Stimulated activated CD4-positive, alpha-beta T cell treated with anti-CD3 and anti-CD28 coated beads, Interleukin-1b, Interleukin-23, amount 100 ng/mL, for 24 hours (primary cell): Measurements from ENCODE around the gene EPC1.
"Not testable (repeated sequence)": the region's sequence is repeated elsewhere in the genome, so short reads cannot be mapped to it uniquely, and the experiment has no call there.

Source experiments
- DNase-seq, 4 experiments: peaks; one replicate each; pipeline ENCODE4 v3.0.0-alpha.2; 2020; ENCODE audit warnings: low read depth in 4 of 4, low spot score in 1 of 4

The EPC1 gene, protein sequence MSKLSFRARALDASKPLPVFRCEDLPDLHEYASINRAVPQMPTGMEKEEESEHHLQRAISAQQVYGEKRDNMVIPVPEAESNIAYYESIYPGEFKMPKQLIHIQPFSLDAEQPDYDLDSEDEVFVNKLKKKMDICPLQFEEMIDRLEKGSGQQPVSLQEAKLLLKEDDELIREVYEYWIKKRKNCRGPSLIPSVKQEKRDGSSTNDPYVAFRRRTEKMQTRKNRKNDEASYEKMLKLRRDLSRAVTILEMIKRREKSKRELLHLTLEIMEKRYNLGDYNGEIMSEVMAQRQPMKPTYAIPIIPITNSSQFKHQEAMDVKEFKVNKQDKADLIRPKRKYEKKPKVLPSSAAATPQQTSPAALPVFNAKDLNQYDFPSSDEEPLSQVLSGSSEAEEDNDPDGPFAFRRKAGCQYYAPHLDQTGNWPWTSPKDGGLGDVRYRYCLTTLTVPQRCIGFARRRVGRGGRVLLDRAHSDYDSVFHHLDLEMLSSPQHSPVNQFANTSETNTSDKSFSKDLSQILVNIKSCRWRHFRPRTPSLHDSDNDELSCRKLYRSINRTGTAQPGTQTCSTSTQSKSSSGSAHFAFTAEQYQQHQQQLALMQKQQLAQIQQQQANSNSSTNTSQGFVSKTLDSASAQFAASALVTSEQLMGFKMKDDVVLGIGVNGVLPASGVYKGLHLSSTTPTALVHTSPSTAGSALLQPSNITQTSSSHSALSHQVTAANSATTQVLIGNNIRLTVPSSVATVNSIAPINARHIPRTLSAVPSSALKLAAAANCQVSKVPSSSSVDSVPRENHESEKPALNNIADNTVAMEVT

DNA sequence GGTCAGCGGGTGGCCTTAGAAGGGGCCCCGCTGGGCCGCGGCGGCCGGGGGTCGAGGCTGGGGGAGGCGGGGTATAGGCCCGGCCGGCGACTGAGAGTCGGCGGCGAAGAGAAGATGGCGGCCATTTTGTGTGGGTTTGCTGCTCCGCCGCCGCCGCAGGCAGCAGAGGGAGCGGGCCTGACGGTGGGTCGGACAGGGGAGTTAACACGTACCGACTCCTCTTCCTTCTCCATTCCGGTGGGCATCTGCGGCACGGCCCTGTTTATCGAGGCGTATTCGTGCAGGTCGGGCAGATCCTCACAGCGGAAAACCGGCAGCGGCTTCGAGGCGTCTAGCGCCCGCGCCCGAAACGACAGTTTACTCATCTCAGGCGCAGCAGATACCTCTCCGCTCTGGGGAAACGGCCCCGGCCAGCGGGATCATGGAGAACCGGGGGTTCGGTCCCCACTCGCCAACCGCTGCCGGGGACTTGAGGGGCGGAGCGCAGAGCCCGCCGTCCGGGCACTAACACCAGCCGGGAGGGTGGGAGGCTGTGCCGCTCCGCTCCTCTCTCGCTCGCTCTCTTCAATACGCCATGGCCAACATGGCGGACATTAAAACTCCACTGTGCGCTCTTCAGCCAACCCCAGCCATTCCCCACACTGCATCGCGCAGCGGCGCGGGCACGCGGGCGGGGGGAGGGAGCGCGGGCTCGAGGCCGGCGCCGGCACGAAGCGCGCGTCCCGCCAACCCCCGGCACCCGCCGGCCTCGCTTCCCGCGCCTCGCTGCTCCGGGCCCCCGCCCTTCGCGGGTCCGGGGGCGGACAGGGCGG, at the start of gene EPC1:
Gene EPC1 (minus strand): TSS at position 608 of the 812 bp plus-strand sequence. CDS start 243 bp downstream, at position 365.
- DNase-seq = peak; percentile 56 to 75 (median 70)

DNA sequence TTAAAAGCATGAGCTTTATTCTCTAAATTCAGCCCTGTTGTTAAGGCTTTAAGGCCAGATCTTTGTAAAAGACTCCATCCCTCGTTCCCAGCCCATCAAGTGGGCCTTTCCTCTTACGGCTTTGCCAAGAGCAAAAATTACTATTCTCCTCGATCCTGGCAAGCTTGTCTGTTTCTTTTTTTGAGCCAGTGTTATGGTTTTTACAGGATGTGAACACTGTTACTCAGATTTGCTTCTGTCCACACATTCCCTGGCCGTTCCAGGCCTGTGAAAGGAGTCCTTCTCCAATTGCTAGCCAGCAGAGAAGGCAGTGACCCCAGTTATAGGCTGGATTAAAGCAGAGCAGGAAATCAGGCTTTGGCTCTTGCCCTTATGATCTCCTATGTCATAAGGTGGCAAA, 47.0 kb upstream of the EPC1 start:
- DNase-seq = no peak

DNA sequence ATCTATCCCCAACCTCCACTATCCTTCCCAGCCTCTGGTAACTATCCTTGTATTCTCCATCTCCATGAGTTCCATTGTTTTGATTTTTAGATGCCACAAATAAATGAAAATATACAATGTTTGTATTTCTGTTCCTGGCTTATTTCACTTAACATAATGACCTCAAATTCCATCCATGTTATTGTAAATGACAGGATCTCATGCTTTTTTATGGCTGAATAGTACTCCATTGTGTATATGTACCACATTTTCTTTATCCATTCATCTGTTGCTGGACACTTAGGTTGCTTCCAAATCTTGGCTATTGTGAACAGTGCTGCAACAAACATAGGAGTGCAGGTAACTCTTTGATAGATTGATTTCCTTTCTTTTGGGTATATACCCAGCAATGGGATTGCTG, 45.3 kb upstream of the EPC1 start:
- DNase-seq = not testable (repeated sequence)

DNA sequence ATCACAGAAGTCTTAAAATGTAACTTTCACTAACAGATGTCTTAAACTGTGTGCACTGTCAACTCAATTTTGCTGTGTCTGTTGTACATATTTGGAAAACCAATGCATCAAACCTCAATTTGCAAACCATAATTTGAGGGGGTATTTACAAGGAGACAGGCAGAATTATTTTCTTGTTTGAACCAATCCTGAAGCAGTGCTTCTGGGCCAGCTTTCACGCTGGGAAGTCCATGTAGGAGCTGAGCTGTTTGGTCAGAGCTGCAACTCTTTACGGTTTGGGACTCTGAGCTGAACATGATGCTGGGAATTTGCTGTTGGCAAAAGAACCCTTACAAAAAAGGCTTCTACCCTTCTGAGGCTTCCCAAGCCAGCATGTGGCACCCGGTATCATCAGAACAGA, 43.2 kb upstream of the EPC1 start:
- DNase-seq = no peak

DNA sequence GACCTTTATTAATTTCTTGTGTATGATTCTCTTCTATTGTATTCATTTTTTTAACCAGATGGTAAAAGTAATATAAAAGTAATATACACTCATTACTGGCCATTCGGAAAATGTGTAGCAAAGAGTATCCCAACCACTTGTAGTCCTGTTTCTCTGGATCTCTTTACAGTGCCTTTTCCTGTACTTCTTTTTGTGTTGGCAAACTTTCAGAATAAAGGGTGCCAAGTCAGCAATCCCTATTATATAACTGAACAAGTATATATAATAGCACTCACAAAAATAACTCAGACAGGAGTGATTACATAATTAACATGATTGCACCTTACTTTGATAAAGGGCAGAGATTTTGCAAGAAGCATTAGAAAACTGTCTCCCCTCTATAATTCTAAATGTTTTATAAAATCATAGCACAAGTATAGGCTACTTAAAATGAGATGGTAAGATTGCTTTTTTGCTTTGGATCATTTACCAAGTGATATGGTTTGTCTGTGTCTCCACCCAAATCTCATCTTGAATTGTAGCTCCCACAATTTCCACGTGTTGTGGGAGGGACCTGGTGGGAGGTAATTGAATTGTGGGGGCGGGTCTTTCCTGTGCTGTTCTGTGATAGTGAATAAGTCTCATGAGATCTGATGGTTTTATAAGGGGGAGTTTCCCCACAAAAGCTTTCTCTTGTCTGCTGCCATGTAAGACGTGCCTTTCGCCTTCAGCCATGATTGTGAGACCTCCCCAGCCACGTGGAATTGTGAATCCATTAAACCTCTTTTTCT, 41.5 kb upstream of the EPC1 start:
- DNase-seq = no peak

DNA sequence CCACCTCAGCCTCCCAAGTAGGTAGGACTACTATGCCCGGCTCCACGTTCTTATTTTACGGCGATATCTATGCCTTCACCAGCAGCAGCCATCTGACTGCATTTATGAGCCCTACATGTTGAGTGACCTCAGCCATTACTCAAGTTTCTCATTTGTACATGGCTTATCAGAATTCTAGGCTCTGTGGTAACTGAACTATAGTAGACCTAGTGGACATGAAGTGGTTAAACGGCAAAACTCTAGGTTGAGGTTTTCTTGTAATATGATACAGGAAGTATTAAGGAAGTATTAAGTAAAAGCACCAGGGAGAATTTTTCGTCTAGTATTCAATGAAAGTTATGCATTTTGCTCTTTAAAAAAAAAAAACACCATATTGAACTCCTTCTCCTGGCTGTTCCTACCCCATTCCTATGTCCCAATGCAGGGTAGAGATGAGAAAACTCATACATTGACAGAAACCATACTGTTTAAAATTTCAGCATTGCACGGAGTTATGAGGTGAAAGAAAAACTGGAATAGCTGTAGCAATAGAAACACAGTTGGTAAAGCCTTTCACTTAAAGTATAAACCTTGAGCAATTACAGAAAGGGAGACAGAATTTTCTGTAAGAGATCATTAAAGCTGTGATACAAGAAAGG, 39.8 kb upstream of the EPC1 start:
- no peak for DNase-seq

DNA sequence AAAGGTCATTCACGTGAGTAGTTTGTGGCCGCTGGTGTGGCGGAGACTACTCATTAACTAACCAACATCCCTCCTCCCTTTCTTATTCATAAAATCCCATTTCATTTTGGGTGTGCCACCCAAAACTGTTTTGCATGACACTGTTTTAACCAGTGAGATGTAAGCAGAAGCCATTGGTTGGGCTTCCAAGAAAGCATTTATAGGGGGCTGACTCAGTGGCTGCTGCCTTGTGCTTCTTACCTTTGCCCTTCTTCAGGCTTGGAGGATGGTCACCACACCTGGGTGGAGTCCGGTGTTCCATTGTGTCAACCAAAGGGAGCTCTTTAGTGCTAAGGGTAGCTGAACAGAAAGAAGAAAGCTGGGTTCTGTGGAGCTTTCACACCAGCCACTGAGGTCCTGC, 37.2 kb upstream of the EPC1 start:
- DNase-seq = no peak

DNA sequence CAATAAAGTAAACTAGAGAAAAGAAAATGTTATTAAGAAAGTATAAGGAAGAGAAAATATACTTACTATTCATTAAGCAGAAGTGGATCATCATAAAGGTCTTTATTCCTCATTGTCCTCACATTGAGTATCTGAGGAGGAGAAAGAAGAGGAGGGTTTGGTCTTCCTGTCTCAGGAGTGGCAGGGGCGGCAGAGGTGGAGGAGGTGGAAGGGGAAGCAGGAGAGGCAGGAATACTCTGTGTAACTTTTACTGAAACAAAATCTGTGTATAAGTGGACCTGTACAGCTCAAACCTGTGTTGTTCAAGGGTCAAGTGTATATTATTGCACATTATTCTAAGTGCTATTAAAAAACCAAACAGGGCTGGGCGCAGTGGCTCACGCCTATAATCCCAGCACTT, 34.2 kb upstream of the EPC1 start:
- DNase-seq = no peak

DNA sequence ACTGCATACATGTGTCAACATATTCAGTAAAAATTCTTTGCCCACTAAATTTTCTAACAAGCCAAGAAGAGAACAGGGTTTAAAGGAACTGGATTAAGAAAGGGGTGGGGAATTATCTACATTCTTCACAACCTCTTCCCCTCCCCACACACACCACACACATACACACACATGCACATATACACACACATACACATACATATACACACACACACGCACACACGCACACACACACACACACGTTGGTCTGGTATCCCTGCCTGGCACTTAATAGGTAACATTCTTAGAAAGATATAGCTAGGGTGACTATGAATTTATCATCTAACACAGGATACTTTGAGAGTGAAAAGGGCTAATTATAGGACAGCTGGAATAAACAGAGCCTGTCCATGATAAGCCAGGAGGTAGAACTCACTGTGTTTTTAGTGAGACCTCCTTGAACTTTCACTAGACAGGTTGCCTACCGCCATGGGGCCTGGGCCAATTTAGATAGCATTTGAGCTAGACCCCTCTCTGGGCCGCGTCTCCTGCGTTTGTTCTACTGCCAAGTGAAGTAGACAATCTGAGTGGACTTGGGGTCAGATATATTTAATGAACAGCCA, 33.1 kb upstream of the EPC1 start:
- DNase-seq = no peak

DNA sequence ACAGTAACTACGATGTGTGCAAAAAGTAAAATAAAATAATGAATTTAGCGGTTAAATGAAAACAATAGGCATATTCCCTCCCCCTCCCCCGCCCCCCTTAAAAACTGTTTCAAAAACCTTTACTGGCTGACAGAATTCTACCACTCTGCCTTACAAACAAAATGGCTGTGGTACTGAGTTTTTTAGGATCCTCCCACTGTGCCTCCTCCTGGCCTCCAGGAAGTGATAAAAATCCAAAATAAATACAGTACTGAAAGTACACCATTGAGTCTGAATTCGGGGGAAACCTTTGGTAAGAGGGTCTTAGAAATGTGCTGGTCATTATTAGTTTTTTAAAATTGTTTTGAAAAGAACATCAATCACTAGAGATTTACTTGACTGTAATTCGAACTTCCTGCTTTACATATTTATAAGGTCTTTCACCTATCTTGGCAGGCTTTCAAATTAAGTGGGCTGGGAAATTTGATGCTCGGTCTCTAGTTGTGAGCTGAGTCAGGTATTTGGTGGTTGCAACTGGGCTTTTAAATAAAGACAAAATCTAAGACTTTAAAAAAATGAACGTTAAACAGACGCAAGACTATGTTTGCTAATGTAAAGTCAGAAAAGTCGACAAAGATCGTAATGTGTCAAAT, 32.5 kb upstream of the EPC1 start:
- no peak for DNase-seq

DNA sequence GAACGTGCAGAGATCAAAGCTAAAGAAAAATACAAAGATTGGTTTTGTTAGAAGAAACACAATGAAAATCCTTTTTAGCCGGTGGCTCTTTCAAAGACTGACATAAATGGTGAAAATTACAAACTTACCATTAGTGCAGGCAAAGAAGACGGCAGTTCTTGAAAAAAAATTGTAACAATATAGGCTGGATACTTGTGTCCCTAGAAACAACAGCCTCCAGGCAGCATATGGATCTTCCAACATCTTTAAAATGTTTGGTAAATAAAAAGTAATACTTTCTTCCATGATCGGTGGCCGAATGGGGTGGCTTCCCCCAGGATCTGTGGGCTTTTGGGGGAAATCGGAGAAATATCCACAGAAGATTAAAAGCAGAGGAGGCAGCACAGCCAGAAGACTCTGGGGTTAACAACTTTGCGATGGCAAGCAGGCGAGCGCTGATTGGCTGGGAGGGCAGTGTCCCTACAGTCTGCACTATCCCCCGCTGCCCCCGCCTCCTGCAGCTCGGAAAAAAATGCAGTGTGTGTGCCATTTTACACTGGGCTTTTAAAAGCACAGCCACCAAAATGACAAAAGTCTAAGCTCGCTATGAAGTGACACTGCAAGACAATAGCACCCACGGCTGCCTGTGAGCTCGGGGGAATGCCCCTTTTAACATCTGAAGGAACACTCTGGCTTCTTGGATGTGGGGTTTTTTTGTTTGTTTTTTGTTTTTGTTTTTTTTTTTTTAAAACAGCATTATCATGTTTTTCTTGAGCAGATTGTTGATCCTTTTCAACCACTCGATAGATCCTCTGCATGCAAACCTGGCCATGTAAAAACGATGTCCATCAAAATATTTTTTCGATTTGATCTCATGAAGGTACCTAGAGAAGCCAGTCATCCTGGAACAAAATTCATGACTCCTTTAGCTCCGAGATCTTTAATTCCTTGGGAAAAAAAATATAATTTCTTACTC, 31.7 kb upstream of the EPC1 start:
- peak; percentile 67 to 87 (median 77) for DNase-seq

DNA sequence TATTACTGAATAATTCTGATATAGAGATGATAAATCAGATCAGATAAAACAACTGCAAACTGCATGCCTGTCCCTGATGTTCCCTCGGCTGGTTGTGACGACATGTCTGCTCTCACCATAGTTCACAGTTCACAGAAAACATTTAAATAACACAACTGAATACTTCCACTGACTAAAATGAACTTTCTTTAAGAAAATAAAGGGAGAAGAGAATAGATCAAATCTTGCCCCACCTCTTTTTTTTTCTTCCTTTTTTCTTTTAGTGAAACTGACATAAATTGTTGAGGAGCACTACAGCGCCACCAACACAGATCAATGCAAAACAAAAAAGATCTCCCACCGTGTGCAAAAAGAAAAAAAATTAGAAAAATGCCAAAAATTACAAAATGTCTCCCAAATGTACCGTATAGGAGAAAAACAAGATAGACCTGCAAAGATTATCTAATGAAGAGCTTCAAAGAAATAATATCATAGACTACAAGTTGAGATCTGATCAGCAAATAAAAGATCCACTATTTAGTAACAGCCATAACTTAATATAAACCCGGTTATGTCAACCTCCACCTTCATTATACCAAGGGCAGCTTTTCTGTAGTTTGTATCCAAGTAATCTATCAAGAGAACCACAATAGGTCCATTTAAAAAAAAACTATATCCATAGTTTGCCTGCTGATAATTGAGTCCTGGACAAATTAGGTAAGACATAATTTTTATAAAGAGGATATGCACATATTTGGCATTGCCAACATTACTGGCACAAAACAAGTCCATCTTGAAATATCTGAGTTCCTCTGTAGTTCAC, 30.7 kb upstream of the EPC1 start:
- no peak for DNase-seq

DNA sequence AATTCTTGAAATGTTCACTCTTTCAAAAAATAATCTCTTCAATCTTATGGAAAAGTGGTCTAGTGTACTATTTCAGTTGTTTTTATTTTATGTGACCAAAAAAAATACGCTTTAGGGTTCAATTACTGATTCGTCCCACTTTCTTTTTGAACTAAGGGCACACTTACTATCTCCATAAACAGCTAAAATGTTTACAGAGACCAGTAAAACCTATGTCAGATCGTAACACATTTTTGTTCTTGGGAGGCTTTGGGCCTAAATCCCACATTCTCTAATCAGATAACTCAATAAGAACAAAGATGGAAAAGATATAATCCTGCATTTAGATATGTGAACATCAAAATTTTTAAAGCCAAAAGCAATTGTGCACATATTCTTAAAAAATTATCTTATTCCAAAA, 29.8 kb upstream of the EPC1 start:
- no peak for DNase-seq

DNA sequence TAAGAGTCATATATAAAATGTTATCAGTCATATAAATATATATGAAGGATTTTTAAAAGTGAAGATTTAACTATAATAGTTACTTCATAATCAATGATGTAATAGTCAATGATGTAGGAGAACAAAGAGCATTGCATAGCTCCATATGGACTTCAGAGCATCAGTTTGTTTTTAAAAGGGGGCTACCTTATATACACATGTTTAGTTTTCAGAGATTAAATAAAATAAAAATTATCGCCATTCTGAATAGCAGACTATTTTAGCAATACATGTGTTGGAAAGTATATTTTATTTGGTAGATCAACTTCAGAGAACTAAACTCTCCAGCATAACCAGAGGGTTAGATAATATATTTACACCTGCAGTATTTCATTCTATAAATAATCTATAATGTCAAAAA, 29.1 kb upstream of the EPC1 start:
- DNase-seq = no peak

DNA sequence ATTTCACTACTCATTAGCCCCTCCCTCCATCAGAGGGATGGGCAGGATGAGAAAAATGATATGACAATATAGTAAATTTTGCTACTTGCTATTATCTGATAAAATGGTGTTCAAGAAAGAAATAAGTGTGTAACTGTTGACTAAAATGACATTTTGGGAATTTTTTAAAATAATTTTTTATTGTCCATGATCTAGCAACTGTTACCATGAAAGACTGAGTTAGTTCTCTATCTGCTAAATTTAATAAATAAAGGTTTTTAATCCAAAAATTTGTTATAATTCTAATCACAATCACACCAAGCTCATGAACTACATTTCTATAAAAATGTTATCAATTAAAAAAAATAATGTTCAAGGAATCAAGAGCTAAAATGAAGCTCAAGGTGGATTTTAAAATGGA, 28.7 kb upstream of the EPC1 start:
- no peak for DNase-seq

DNA sequence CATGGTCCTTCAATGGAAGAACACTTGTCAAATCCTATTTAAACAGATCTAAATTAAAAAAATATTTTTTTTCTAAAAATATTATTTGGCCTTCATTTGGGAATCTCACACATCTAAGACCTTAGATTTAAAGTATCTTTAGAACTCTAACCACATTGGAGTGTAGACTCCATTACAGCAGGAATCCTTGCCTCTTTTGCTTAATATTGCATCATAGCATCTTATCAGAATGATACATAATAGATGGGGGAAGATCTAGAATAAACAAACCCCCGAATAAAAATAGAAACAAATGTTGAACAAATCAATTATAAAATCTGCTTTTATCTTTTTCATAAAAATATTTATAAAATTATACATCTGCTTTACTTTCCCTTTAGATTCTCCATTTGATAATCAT, 27.6 kb upstream of the EPC1 start:
- DNase-seq = no peak

DNA sequence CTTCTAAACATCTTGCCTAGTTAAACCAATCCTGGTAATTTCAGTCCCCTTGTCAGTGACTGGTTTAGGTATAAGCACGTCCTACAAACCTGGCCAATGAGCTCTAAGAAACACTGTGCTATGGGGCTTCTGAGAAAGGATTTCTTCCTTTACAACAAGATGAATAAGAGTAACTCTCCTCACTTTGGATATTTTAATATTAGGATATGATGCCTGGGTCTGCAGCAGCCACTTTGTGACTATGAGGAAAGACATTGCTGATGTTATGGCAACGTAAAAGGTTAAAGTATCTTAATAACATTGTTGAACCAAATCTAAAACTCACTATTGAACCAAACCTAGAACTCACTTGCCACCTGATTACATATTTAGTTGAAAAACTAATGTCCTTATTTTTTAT, 26.5 kb upstream of the EPC1 start:
- DNase-seq = no peak

DNA sequence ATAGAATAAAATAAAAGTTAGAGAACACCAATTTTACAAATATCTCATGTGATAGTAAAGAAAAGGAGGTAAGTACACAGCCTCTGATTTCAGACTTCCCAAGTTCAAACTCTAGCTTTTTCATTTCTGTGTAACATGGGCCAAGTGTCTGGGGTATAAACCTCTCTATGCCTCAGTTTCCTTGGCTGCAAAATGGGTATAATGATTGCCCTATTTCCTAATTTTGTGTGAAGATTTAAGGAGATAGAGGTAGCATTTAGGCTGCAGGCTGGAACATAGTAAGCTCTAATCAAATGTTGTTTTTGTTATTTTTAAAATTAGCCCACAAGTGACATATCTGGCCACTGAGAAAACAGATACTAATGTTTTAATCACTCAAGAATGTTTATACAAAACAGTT, 26.1 kb upstream of the EPC1 start:
- no peak for DNase-seq
